Measurements from ENCODE around the gene ARHGAP15.
"Not testable (repeated sequence)": the region's sequence is repeated elsewhere in the genome, so short reads cannot be mapped to it uniquely, and the experiment has no call there.

ARHGAP15 gene

DNA sequence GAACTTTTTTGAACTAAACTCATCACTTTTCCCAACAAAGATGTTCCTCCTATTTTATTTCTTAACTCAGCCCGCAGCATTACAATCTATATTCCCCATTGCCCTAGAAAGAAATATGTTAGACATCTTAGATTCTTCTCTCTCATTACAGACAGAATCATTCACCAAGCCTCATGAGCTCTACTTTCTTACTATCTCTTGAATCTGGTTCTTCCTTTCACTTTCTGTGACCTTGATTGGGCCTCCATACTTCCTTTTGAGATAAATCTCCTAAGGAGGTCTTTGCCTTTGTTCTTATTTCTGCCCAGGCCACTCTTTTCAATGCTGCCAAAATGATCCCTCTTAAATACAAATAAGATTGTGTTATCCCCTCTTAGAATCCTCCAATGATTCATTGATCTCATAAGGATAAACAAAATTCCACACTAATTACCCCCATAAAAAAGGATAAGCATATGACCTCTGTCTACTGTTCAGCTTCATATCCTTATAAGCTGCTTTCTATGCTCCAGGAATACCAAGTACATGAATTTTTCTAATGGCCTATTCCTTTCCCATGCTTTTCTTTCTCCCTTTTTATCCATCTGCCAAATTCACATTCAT is 400.0 kb downstream of the ARHGAP15 start:
- DNase-seq (ENCODE audit: low spot score): no peak

DNA sequence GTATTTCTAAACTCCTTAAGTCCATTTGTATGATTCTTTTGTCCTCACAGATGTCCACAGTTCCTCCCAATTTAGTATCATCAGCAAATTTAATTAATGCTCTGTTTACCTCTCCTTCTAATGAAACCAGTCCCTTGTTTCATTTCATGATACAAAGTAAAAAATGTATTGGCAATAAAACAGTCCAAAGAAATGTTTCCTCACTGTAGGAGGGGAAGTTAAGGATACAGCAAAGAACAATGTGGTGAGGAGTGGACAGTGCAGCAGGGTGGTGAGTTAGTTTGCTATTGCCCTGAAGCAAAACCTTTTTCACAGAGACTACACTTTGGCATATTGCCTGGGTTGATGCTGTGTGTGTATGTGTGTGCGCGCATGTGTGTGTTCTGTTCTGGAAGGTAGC is 401.5 kb downstream of the ARHGAP15 start:
- no peak for DNase-seq (ENCODE audit: low spot score)

DNA sequence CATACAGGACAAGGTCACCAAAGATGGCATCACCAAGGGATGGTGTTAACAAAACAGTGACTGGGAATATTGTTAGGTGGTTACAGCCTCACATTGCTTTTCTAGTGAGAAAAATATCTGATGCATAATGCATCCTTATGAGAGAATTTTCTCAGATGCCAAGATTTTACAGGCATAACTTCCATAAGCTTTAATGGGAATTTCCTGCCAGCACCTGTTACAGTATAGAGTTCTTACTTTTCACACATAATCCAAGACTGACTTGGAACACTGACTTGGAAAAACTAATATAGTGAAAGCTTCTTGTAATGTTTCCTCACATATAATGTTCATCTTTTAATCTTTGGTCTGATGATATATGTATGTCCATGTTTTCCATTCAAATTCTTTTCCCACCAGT is 402.8 kb downstream of the ARHGAP15 start:
- no peak for DNase-seq (ENCODE audit: low spot score)

DNA sequence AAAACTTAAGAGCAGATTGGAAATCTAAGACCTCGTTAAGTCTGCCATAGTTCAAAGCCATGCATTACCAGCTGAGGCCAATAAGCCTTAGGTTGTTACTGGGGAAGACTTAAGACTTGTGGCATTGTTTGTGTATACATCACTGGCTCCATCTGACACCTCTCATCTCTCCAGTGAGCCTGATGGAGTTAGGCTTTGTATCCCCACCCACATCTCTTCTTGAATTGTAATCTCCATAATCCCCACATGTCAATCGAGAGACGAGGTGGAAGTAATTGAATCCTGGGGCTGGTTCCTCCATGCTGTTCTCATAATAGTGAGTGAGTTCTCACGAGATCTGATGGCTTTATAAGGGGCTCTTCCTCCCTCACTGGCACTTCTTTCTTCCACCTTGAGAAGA is 404.6 kb downstream of the ARHGAP15 start:
- no peak for DNase-seq (ENCODE audit: low spot score)

DNA sequence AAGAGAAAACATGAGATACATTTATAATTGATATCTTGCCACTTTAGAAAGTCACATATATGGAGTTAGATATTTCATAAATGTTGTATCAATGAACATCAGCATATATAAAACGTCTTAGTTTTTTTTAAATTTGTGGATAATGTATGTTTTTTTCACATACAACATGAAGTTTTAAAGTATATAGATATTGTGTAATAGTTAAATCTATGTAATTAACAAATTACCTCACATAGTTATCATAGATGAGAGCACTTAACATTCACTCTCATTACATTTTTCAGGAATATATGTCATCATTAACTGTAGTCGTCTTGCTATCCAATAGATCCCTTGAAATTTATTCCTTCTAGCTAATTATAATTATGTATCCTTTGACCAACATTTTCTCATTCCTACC is 406.6 kb downstream of the ARHGAP15 start:
- no peak for DNase-seq (ENCODE audit: low spot score)

DNA sequence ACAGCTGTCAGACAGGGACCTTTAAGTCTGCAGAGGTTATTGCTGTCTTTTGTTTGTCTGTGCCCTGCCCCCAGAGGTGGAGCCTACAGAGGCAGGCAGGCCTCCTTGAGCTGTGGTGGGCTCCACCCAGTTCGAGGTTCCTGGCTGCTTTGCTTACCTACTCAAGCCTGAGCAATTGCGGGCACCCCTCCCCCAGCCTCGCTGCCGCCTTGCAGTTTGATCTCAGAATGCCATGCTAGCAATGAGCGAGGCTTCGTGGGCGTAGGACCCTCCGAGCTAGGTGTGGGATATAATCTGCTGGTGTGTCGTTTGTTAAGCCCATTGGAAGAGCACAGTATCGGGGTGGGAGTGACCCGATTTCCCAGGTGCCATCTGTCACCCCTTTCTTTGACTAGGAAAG is 412.7 kb downstream of the ARHGAP15 start:
- DNase-seq (ENCODE audit: low spot score): not testable (repeated sequence)

DNA sequence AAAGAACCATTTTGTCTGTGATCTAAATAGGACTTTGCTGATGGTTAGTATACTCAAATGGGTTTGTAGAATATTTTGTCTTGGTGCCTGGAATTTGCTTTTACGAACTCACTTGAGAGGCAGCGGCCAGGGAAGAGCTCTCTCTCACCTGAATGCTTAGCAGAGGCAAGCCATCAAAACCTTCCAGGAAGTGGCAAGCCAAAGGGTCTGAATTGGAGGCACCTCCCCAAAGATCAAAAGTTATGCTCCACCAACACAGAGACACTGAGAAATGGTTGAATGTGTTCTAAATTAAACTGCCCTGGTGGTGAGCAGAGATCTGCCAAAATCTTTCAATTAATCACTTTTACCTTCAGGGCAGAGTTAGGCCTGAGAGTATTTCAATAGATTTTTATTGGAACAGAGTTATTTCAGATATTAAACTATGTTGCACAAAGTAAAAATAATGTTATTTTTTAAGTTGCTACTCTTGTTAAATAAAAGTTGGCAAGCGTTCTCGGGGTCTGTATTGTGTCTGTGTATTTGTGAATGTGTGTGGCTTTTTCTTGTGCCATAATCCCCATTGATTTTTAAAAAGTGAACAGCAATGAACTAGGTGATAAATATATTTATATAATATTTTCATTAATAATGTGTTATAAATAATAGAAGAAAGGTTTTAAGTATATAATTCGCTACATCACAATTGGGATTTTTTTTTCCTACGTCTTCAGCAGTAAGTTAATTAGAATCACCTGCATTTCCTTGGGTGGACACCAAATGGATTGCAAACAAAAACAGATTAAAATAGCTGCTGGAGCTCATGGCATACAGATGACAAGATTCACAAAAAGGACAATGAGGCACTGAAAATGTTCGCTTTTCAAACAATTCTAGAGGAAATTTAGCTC is 416.1 kb downstream of the ARHGAP15 start:
- no peak for DNase-seq (ENCODE audit: low spot score)

DNA sequence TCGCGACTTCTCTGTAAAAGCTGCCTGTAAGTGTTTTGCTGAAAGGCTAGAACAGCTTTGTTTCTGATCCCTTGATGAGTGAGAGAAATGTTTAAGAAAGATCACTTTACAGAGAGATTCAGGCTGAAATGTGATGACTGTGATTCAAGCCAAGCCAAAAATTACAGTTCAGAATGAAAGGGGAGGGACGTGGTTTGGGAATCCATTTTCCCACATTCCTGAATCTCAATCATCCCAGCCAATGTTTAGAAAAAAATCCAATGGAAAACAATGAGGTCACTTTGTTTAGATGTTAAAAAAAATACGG is 416.7 kb downstream of the ARHGAP15 start:
- DNase-seq (ENCODE audit: low spot score): no peak

DNA sequence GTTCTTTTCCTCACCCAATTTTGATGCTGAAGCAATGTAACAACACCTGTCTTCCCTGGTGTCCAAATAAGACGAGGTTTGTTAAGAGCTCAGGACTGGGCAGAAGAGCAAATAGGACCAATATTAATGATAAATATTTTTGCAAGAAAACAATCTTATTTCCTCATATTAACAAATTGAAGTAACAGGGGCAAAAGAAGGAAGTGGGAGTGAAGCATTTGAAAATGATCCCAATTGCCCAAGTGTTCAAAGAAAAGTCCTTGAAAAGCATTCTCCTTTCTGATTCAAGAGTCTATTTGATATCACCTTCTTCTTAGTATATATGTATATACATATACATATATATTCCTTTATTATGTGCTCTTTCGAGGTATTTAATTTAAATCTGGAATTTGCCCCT is 418.8 kb downstream of the ARHGAP15 start:
- DNase-seq (ENCODE audit: low spot score): no peak

DNA sequence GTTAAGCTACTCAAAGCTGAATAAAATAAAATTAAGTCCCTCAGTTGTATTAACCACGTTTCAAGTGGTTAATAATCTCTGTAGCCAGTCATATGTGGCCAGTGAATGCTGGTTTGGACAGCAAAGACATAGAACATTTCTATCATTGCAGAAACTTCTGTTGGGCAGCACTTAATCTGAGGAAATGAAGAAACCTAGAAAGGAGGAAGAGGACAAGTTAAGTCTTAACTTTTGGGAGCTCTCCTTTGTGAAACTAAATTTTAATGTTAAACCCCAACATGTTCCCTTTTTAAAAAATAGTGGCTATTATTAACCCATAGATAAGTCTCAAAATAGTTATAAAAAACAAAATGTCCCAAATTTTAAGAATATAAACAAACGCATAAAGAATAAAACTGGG is 421.3 kb downstream of the ARHGAP15 start:
- DNase-seq (ENCODE audit: low spot score): no peak

DNA sequence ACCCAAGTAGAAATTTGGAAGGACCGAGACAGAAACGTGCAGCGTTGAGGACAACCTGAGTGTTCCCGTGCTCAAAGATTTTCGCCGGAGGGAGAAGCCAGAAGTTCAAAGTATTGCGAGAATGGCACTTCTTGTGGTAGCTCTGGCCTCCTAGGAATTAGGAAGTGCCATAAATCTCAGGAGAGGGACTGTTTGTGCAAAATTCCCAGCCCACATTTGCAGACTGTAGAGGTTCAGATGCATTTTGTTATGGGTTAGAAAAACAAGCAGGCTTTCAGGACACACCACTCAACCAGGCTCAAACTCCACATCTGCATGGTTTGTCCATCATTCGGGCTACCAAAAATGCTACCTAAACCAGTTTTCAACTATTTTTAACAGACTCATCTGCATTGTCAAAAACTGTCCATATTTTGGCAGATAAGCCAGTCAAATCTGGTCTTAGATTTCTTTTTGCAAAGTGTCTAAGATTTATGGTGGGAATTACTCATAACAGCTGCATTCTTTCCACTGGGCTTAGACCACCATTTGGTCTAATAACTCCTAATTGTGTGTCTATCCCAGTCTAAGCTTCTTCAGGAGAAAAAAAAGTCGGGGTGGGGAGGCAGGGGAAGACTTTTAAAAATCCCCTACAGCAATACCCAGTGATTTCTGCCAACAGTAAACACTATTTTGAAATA is 422.9 kb downstream of the ARHGAP15 start:
- DNase-seq (ENCODE audit: low spot score): no peak

DNA sequence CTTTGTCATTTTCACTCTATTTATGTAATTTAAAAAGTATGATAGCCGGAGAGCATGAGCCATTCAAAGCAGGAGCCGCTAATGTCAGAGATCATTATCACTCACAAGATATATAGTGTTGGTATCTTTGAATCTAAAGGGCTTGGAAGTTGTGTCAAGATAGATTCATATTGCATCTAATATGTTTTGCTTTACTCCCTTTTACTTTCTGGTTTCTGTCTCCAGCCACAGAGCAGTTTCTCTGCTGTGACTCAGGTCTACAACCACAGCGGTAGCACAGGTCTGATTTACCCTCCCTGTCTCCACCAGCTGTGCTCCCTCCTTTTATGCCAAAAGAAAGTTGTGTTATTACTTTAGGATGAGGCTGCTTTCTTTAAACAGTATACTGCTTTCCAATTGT is 424.0 kb downstream of the ARHGAP15 start:
- no peak for DNase-seq (ENCODE audit: low spot score)

DNA sequence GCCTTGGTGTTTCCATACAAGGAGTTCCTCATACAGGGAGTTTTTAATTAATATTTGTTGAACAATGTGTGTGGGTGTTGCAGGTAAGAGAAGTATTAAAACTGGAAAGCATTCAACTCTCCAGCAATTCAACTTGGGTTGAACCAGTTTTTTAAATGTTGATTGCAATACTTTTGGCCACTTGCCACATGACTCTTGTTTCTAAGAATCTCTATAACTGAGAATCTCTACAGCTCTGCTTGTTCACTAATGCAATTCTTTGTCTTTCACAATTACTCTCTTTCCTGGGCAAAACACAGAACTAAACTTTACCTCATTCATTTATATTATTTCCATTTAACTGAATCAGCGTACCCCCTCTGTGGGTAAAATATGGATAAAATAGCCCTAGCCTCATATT is 429.4 kb downstream of the ARHGAP15 start:
- DNase-seq (ENCODE audit: low spot score): no peak

DNA sequence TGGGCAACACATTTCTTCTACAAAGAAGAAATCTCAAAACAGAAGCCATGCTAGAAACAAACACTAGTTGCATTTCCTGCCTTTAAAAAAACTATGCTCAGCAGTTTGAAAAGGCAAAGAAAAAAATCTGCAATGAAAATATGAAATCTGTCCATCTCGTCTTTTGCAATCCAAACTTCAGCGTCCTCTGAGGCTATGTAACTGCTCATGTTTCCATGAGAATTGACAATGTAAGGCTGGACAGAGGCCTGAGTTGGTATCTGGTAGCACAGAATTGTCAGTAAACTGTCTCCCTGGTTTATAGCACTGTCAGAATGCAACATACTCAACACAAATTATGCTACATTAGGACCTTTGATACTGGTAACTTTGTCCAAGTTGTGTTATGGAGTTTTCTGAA is 429.9 kb downstream of the ARHGAP15 start:
- no peak for DNase-seq (ENCODE audit: low spot score)

DNA sequence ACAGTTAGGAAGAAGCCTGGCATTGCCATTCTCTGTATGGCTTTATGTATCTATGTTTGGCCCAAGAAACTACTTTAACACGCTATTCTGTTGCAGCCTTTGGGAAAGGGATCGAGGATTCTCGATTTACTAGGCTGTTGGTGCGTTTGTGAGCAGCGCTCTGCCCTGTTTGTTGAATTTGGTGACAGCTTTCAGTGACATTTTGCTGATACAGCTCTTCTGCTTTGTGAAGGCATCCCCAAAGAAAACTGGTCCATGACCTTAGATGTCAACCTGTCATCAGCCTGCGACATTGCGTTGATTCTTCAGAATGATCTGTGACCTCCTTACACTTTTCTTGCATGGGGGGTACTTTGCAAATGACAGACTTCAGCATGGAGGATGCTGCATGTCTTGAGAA is 431.5 kb downstream of the ARHGAP15 start:
- no peak for DNase-seq (ENCODE audit: low spot score)

DNA sequence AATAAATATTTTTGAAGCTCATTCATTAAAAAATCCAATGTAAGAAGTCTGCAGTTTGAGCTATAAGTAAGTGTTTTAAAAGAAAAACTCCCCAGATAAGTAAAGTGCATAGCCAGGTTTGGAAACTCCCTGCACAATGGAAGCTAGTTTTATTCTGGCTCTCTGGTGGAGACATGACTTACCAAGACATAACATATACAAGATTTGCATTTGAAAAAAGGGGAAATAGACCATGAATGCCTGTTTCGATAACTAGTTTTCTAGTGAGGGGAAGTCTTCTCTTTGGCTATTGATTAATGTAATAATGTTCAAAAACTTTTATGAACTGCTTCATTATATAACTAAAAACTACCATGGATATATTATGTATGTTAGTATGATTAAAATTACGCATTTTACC is 435.2 kb downstream of the ARHGAP15 start:
- DNase-seq (ENCODE audit: low spot score): no peak

DNA sequence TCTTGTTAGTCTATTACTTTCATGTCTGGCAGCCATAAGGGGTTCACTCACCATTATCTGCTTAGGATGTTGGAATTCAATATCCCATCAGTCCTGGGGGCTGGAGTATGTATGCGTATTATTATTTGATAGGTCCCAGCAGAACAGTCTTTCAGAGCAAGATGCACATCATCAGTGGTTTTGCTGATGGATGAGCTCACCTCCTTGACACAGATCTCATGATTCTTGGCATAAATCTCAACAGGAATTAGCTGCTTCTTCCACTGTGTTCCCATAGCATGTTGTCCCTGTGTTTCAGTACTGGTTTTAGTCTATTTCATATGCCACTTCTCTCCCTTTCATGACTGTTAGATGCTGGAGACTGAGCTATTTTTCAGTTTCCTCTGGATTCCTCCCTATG is 442.5 kb downstream of the ARHGAP15 start:
- no peak for DNase-seq (ENCODE audit: low spot score)

DNA sequence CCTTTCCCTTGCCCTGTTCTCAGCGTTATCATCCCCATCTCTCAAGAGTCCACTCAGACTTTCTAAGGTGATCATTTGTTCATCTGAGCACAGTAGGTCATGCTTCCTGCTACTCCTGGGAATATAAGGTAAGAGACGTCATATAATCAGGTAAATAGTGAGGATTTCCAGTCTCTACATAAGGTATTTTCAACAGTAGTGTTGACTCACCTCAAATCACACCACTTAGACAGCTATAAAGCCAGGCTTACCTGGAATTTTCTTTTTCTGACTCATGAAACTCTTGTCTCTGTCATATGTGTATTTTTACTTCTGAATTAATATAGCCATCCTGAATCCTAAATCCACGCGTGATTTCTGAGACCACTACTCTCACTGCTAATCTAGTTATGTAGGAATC is 443.2 kb downstream of the ARHGAP15 start:
- no peak for DNase-seq (ENCODE audit: low spot score)

DNA sequence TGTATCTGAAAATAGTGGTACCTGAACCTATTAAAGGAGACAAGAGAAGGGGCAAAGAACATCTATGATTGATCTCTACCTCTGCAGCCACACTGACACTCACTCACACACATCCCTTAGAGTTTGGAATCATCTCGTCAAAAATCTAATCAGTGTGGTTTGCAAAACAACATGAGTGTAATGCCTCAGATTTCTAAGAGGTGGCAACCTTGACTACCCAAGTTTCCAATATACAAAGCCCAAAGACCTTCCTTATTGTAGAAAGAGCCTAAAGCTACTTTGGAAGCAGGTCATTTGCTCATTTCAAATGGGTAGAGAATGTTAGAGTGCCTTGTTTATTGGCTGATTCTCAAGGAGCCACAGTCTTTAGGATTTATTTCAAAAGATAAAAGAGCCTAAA is 444.9 kb downstream of the ARHGAP15 start:
- peak; percentile 3 for DNase-seq (ENCODE audit: low spot score)

DNA sequence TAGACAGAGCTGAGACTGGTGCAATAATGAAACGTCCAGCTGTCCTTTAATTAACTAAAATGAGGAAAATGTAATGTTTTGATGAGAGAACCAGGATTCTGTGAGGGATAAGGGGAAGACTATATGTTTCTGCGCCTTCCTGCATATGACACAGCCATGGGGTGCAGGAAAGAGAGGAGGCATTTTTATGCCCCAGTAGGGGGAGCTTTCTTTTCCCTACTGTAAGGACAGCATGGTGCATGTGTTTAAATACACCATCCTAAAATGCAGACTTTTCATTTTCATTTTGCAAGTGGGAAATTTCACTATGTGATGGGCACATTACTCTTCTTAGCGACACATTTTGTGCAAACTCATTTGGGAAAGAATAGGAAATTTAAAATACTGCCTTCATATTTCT is 446.1 kb downstream of the ARHGAP15 start:
- no peak for DNase-seq (ENCODE audit: low spot score)

DNA sequence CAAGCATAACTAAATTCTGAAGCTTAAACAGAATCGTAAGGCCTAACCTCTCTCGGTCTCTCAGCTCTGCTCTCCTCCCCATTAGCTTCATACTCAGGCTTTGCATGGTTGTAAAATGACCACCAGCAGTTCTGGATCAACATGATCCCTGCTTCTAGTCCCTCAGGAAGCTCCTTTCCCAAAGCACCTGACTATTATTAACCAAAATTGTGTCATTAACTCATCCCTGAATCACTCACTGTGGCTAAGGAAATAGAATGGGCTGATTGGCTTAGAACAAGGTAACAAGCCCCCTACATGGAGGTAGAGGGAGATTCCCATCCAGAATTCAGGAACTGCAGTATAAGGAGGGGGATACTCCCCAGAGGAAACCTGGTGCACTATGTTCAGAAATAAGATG is 448.3 kb downstream of the ARHGAP15 start:
- DNase-seq (ENCODE audit: low spot score): no peak

DNA sequence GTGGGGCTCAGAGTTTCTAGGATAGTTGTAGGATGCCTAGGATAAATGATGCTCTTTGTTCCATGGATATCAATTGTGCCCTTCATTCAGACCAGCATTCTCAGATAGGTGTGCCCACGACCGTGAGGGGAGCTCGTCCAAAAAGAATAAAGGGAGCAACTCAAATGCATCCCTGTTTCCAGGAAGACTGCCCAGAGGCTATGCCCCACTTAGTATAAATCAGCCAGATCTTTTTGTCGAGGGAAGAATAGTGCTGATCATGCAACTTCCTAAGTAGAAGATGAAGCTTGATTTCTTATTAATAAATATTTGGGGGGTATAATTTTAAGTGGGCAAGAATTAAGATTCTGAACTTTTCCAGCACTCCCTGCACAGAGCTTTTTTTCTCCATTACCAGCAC is 450.2 kb downstream of the ARHGAP15 start:
- DNase-seq (ENCODE audit: low spot score): no peak

DNA sequence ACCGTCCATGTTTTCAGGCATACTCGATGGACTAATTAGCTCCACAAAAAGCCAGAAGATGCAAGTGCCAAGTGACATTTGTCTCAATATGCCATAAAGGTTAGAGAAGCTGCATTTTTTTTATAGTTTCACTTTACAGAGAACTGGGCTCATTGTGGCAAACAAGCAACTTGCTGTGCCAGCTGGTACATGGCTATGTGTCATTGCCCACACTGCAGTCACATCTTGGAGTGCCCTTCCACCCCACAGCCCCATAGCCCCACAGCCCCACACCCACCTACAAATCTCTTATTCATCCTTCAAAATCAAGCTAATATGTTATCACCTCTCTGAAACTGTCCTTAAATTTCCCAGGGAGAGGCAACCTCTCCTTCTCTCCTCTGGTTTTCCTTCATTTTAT is 451.9 kb downstream of the ARHGAP15 start:
- no peak for DNase-seq (ENCODE audit: low spot score)

All from cerebellar cortex (tissue), 1 donor.